ENCODE results near the gene SMPD4. TPM values are rescaled to one million over a fixed set of nuclear protein-coding genes. Genes with fewer than 3 reads are reported as not detected.
"Not testable (repeated sequence)": the region's sequence is repeated elsewhere in the genome, so short reads cannot be mapped to it uniquely, and the experiment has no call there.

The SMPD4 gene
- total and polyA plus RNA-seq, 4 donors = 14.4 to 60.6 (median 39.9) TPM

DNA sequence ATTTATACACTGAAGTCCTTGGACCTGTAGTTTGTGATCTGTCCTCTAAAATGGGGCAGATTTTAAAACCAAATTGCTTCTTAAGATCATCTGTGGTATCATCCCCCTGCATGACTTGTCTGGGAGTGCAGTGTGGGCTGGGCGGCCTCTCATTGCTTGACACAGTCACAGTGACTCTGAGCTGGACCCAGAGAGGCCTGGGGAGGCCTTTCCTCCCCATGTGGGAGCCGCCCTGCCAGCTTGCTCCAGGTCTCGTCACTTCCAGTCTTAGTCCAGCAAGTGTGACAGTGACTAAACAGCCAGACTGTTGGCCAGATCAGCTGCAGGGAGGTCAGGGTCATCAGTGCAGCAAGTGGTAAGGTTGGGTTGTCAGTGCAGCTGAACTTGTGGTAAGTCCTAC is 21.7 kb upstream of the SMPD4 start:
- H3K27ac ChIP-seq (ENCODE audit: low read depth, low read length) = not testable (repeated sequence)
- no CpG with 5 or more reads among the region's 3 CpGs for WGBS (ENCODE audit: insufficient coverage)

DNA sequence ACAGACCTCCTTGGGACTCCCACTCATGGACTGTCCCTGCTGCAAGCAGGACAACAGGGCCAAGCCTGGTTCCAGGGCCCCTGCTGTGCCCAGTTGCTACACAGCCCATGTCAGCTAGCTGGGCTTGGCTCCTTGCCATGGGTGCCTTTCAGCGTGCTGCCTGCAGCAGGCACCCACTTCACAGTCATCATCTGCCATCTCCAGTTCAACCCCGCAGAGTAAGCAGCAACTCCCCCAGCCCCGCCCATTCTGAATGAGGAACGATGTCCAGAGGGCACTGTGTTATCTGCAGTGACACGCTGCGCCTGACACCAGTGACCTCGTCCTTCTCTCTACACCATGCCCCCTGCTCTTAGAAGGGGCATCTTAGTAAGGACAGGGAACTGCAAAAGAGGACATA is 21.1 kb upstream of the SMPD4 start:
- H3K27me3 ChIP-seq (ENCODE audit: control insufficient read depth, insufficient read depth, low read length); H3K4me1 ChIP-seq (ENCODE audit: control insufficient read depth, insufficient read depth, low read length); H3K9me3 ChIP-seq (ENCODE audit: control insufficient read depth, insufficient read depth, low read length); H3K36me3 ChIP-seq (ENCODE audit: control insufficient read depth, insufficient read depth, low read length); DNase-seq (ENCODE audit: low read depth in 4 of 6, low spot score in 6 of 6); H3K27ac ChIP-seq (ENCODE audit: low read depth, low read length); H3K4me3 ChIP-seq (ENCODE audit: low read depth, low read length): not testable (repeated sequence)
- WGBS (ENCODE audit: insufficient coverage) = no CpG with 5 or more reads among the region's 7 CpGs

More for the DNA sequence above, 21.7 kb upstream of the SMPD4 start:
- not testable (repeated sequence) for H3K4me3 ChIP-seq (ENCODE audit: low read depth, low read length); H3K4me1 ChIP-seq (ENCODE audit: control insufficient read depth, insufficient read depth, low read length); DNase-seq (ENCODE audit: low read depth in 4 of 6, low spot score in 6 of 6); H3K9me3 ChIP-seq (ENCODE audit: control insufficient read depth, insufficient read depth, low read length); H3K27me3 ChIP-seq (ENCODE audit: control insufficient read depth, insufficient read depth, low read length); H3K36me3 ChIP-seq (ENCODE audit: control insufficient read depth, insufficient read depth, low read length)

DNA sequence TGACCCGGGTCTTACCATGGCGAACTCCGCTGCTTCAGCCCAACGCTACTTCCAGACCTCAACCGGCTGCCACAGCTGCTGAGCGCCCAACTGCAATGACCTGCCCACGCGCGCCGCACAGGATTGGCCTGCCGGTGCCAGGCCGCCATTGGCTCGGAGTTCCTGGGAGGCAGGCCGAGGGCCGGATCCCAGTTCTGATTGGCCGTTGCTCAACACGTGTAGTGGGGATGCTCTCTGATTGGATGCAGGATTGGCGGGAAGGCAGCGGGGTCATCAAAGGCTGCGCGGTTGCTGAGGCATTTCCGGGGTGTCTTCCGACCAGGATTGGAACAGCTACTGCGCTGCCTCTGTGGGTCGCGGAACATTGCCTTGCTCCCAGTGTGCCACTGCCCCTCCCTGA is 16.9 kb upstream of the SMPD4 start, which contains the start of gene TUBA3E:
TSS of gene TUBA3E (minus strand) at position 97 of the 400 bp plus-strand sequence. CDS start at position 18, 79 bp downstream.
- WGBS (ENCODE audit: insufficient coverage) = no CpG with 5 or more reads among the region's 26 CpGs
- H3K27me3 ChIP-seq (ENCODE audit: control insufficient read depth, insufficient read depth, low read length) = no peaks in the 10 kb centered on the region
- no peak within 1 kb of the TSS for H3K4me3 ChIP-seq (ENCODE audit: low read depth, low read length)
- H3K36me3 ChIP-seq (ENCODE audit: control insufficient read depth, insufficient read depth, low read length) = no peaks in the 10 kb centered on the region
- no peaks in the 10 kb centered on the region for H3K9me3 ChIP-seq (ENCODE audit: control insufficient read depth, insufficient read depth, low read length)
- H3K27ac ChIP-seq (ENCODE audit: low read depth, low read length) = no peak within 1 kb of the TSS
- no peaks in the 10 kb centered on the region for H3K4me1 ChIP-seq (ENCODE audit: control insufficient read depth, insufficient read depth, low read length)
- DNase-seq (ENCODE audit: low read depth in 4 of 6, low spot score in 6 of 6) = no peak

DNA sequence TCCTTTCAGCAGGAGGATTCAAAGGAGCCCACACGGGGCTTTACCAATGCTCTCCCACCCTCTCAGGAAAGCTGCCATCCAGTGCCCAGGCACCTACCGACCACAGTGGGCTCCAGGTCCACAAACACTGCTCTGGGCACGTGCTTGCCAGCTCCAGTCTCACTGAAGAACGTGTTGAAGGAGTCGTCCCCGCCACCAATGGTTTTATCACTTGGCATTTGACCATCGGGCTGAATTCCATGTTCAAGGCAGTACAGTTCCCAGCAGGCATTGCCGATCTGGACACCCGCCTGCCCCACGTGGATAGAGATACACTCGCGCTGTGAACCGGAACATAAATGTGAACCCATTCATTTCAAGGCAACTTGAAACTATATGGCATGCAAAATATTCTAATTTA is 14.7 kb upstream of the SMPD4 start:
- DNase-seq (ENCODE audit: low read depth in 4 of 6, low spot score in 6 of 6); H3K4me1 ChIP-seq (ENCODE audit: control insufficient read depth, insufficient read depth, low read length): not testable (repeated sequence)

DNA sequence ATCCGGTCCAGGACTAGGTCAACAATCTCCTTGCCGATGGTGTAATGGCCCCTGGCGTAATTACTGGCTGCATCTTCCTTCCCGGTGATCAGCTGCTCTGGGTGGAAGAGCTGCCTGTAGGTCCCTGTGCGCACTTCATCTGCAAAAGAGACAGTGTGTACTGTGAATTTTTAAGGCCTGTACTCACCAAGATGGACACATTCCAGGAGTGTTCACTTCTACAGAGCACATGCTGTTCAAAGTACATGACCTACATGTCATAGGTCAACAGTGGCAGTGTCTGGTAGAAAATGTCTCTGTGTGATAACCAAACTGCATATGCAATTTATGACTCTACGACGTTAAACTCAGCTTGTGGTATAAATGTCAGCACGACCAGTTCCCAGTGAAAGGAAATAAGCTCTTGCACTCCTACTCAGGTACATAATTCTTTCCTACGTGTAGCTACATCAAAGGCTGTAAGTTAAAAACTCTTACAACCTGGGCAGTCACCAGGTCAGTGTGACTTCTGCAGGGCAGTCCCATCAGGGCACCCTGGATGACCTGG is 13.8 kb upstream of the SMPD4 start:
- not testable (repeated sequence) for H3K27ac ChIP-seq (ENCODE audit: low read depth, low read length); DNase-seq (ENCODE audit: low read depth in 4 of 6, low spot score in 6 of 6); H3K4me1 ChIP-seq (ENCODE audit: control insufficient read depth, insufficient read depth, low read length); H3K4me3 ChIP-seq (ENCODE audit: low read depth, low read length); H3K27me3 ChIP-seq (ENCODE audit: control insufficient read depth, insufficient read depth, low read length); H3K9me3 ChIP-seq (ENCODE audit: control insufficient read depth, insufficient read depth, low read length)
- 80% methylated on average over 2 of the region's 9 CpGs for WGBS (ENCODE audit: insufficient coverage)
- peaks cover 14% of the 10 kb centered on the region for H3K36me3 ChIP-seq (ENCODE audit: control insufficient read depth, insufficient read depth, low read length)

More for the DNA sequence above, 14.7 kb upstream of the SMPD4 start:
- H3K27me3 ChIP-seq (ENCODE audit: control insufficient read depth, insufficient read depth, low read length); H3K9me3 ChIP-seq (ENCODE audit: control insufficient read depth, insufficient read depth, low read length); H3K4me3 ChIP-seq (ENCODE audit: low read depth, low read length); H3K27ac ChIP-seq (ENCODE audit: low read depth, low read length); H3K36me3 ChIP-seq (ENCODE audit: control insufficient read depth, insufficient read depth, low read length): not testable (repeated sequence)
- WGBS (ENCODE audit: insufficient coverage) = 69% methylated on average over 4 of the region's 13 CpGs

DNA sequence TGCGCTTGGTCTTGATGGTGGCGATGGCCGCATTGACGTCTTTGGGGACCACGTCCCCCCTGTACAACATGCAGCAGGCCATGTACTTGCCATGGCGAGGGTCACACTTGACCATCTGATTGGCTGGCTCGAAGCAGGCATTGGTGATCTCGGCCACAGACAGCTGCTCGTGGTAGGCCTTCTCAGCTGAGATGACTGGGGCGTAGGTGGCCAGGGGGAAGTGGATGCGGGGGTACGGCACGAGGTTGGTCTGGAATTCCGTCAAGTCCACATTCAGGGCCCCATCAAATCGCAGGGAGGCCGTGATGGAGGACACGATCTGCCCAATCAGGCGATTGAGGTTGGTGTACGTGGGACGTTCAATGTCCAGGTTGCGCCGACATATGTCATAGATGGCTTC is 12.4 kb upstream of the SMPD4 start:
- H3K36me3 ChIP-seq (ENCODE audit: control insufficient read depth, insufficient read depth, low read length) = peaks cover 18% of the 10 kb centered on the region
- not testable (repeated sequence) for H3K27ac ChIP-seq (ENCODE audit: low read depth, low read length); DNase-seq (ENCODE audit: low read depth in 4 of 6, low spot score in 6 of 6); H3K27me3 ChIP-seq (ENCODE audit: control insufficient read depth, insufficient read depth, low read length); H3K9me3 ChIP-seq (ENCODE audit: control insufficient read depth, insufficient read depth, low read length); H3K4me3 ChIP-seq (ENCODE audit: low read depth, low read length); H3K4me1 ChIP-seq (ENCODE audit: control insufficient read depth, insufficient read depth, low read length)
- 88% methylated on average over 8 of the region's 22 CpGs for WGBS (ENCODE audit: insufficient coverage)

DNA sequence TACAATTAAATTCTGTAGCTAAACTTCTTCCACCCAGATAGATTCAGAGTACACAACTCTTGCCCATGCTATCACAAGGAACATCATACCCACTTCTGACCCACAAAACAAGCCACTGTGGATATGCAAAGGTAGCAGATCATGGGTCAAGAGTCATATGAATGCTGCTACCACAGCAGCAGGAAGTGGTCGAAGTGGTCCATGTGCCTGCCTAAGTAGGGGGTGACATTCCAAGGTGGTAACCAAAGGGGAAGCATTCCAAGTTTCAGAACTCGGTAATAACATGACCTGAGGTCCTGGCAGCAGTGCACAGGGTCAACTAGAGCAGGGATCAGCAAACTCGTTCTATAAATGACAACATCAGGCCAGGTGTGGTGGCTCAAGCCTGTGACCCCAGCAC is 11.0 kb upstream of the SMPD4 start:
- not testable (repeated sequence) for H3K9me3 ChIP-seq (ENCODE audit: control insufficient read depth, insufficient read depth, low read length); H3K27ac ChIP-seq (ENCODE audit: low read depth, low read length); H3K27me3 ChIP-seq (ENCODE audit: control insufficient read depth, insufficient read depth, low read length); H3K4me3 ChIP-seq (ENCODE audit: low read depth, low read length); H3K4me1 ChIP-seq (ENCODE audit: control insufficient read depth, insufficient read depth, low read length); DNase-seq (ENCODE audit: low read depth in 4 of 6, low spot score in 6 of 6)
- 75% methylated on average over 3 of the region's 3 CpGs for WGBS (ENCODE audit: insufficient coverage)
- peaks cover 22% of the 10 kb centered on the region for H3K36me3 ChIP-seq (ENCODE audit: control insufficient read depth, insufficient read depth, low read length)

DNA sequence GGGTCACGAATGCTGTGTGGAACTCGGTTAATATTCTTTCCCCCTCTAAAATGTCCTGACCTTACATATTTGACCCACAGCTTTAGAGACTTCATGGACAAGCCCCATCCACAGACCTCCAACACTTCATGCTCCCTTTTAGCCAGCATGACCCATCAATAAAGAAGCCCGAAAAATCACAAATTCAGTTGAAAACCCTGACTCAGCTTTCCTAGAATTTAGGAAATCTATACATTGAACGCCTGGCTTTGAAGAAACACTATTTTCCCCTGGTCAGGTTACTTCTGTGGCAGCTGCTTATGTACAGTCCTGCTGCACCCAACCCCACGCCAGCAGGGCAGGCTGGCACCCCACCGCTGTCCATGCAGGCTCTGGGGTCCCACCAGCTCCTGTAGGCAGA is 9.9 kb upstream of the SMPD4 start:
- 100% methylated on average over 5 of the region's 6 CpGs for WGBS (ENCODE audit: insufficient coverage)
- H3K27me3 ChIP-seq (ENCODE audit: control insufficient read depth, insufficient read depth, low read length); H3K4me1 ChIP-seq (ENCODE audit: control insufficient read depth, insufficient read depth, low read length); H3K27ac ChIP-seq (ENCODE audit: low read depth, low read length); H3K4me3 ChIP-seq (ENCODE audit: low read depth, low read length); H3K9me3 ChIP-seq (ENCODE audit: control insufficient read depth, insufficient read depth, low read length); DNase-seq (ENCODE audit: low read depth in 4 of 6, low spot score in 6 of 6): not testable (repeated sequence)
- H3K36me3 ChIP-seq (ENCODE audit: control insufficient read depth, insufficient read depth, low read length) = peaks cover 25% of the 10 kb centered on the region

DNA sequence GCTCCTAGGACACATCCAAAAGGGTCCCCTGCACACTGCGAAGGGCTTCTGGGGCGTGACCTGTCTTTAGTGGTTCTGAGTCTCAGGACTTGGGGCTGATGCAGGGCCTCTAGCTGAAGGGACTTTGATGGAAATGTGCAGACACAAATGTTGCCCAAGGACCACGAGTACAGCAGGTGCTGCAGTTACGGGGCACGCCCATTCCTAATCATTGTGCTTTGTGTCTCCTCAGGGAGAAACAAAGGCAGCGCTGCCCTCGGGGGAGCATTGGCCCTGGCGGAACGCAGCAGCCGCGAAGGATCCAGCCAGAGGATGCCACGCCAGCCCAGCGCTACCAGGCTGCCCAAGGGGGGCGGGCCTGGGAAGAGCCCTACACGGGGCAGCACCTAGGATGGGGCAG is 8.8 kb upstream of the SMPD4 start:
- Histone ChIP-seq H3K27ac (ENCODE audit: low read depth, low read length) (no peak overlapping the region), H3K27me3 (ENCODE audit: control insufficient read depth, insufficient read depth, low read length) (no peaks in the 10 kb centered on the region), H3K9me3 (ENCODE audit: control insufficient read depth, insufficient read depth, low read length) (no peaks in the 10 kb centered on the region), H3K4me3 (ENCODE audit: low read depth, low read length) (no peak overlapping the region), H3K4me1 (ENCODE audit: control insufficient read depth, insufficient read depth, low read length) (no peaks in the 10 kb centered on the region), H3K36me3 (ENCODE audit: control insufficient read depth, insufficient read depth, low read length) (peaks cover 33% of the 10 kb centered on the region)
- 83% methylated on average over 14 of the region's 15 CpGs for WGBS (ENCODE audit: insufficient coverage)
- no peak for DNase-seq (ENCODE audit: low read depth in 4 of 6, low spot score in 6 of 6)

DNA sequence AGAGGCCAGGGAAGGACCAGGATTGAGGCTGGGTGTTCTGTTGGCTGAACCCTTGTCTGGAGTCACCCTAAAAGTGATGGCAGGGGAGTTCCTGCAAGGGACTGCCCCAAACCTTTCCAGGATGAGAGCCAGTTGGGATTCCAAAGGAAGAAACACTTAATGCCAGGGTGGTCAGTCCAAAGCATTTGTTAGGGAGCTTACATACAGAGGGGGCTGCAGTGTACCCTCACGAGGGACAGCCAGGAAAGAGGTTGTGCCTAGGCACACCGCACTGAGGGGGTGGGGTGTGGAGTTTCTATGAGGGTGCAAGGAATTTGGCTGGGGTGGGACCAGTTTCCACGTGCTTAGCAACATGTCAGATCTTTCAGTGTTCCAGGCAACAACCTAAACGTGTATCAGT is 7.6 kb upstream of the SMPD4 start:
- H3K27me3 ChIP-seq (ENCODE audit: control insufficient read depth, insufficient read depth, low read length); H3K9me3 ChIP-seq (ENCODE audit: control insufficient read depth, insufficient read depth, low read length); DNase-seq (ENCODE audit: low read depth in 4 of 6, low spot score in 6 of 6); H3K27ac ChIP-seq (ENCODE audit: low read depth, low read length); H3K4me3 ChIP-seq (ENCODE audit: low read depth, low read length); H3K4me1 ChIP-seq (ENCODE audit: control insufficient read depth, insufficient read depth, low read length): not testable (repeated sequence)
- no CpG with 5 or more reads among the region's 4 CpGs for WGBS (ENCODE audit: insufficient coverage)
- H3K36me3 ChIP-seq (ENCODE audit: control insufficient read depth, insufficient read depth, low read length) = peaks cover 41% of the 10 kb centered on the region
